T-cell (primary cell): ENCODE results near the gene CNTNAP2. TPM values are rescaled to one million over a fixed set of nuclear protein-coding genes. Genes with fewer than 3 reads are reported as not detected.

Experiments
- ATAC-seq, 4 experiments: fragments of 200-7000 bp in 3 of 4; fragments of 150-1000 bp in 1 of 4; cut with Tn5 transposase; replicated peaks in 1 of 4; 1 replicate in 3 of 4; 2 replicates in 1 of 4; pipeline ENCODE4 v1.10.0; 2021; ENCODE audit warnings: moderate library complexity in 3 of 4, mild to moderate bottlenecking in 2 of 4, moderate number of reproducible peaks in 1 of 4
- CTCF ChIA-PET, 2 donors: fragments of 300-600 bp; sonication (Branson Sonifier 250); formaldehyde crosslinking; loops; one replicate each; lab custom pipeline; 2022; ENCODE audit warnings: antibody characterized with exemption in 2 of 2; lab: Charles Lee
- POLR2A ChIA-PET, 2 donors: fragments of 300-600 bp; sonication (Branson Sonifier 250); formaldehyde crosslinking; loops; one replicate each; lab custom pipeline; 2022; ENCODE audit warnings: antibody characterized with exemption in 2 of 2; lab: Charles Lee
- DNase-seq, 35 experiments: peaks; one replicate each; pipeline versions ENCODE4 v3.0.0 to v3.0.0-alpha.2; 2013 to 2023
- H3K27ac ChIP-seq: one replicate; pipeline ENCODE4 v1.5.1; 2013; ENCODE audit warnings: low read length
- H3K27me3 ChIP-seq, 2 experiments: replicated peaks in 1 of 2; 1 replicate in 1 of 2; 2 replicates in 1 of 2; pipeline versions ENCODE4 v1.6.1 to v1.7.0; 2013; ENCODE audit warnings: low read length in 1 of 2, mixed read lengths in 1 of 2; ENCODE audit not compliant: control insufficient read depth in 2 of 2, insufficient read depth in 2 of 2; ENCODE audit errors: extremely low read depth in 1 of 2
- H3K36me3 ChIP-seq, 2 donors: 1 replicate in 1 of 2; 2 replicates in 1 of 2; pipeline versions ENCODE4 v1.6.1 to v1.7.0; 2013; ENCODE audit warnings: low read length in 1 of 2; ENCODE audit not compliant: control insufficient read depth in 2 of 2, insufficient read depth in 1 of 2; ENCODE audit errors: extremely low read depth in 1 of 2
- H3K4me1 ChIP-seq, 2 experiments: 1 replicate in 1 of 2; 2 replicates in 1 of 2; pipeline versions ENCODE4 v1.6.1 to v1.7.0; 2013; ENCODE audit warnings: low read length in 2 of 2, mixed read lengths in 1 of 2; ENCODE audit not compliant: insufficient read depth in 2 of 2, control insufficient read depth in 1 of 2; ENCODE audit errors: extremely low read depth in 1 of 2
- H3K4me3 ChIP-seq, 2 donors: 1 replicate in 1 of 2; 2 replicates in 1 of 2; pipeline versions ENCODE4 v1.5.1 to v1.7.0; 2013; ENCODE audit warnings: mild to moderate bottlenecking in 2 of 2, low read length in 1 of 2, moderate library complexity in 1 of 2; ENCODE audit not compliant: control insufficient read depth in 1 of 2; ENCODE audit errors: extremely low read depth in 1 of 2
- H3K9me3 ChIP-seq: 2 replicates; pipeline ENCODE4 v1.7.0; 2013
- H3K27ac Mint-ChIP-seq, 2 donors: one replicate each; pipeline ENCODE4 v1.8.0; 2020 to 2021; ENCODE audit warnings: mild to moderate bottlenecking in 2 of 2, mixed read lengths in 2 of 2
- H3K27me3 Mint-ChIP-seq, 2 donors: one replicate each; pipeline ENCODE4 v1.8.0; 2021 to 2022; ENCODE audit warnings: mixed read lengths in 2 of 2
- H3K36me3 Mint-ChIP-seq: one replicate; pipeline ENCODE4 v1.8.0; 2021; ENCODE audit warnings: mixed read lengths
- H3K4me1 Mint-ChIP-seq, 3 donors: one replicate each; pipeline ENCODE4 v1.8.0; 2020 to 2022; ENCODE audit warnings: mixed read lengths in 3 of 3, mild to moderate bottlenecking in 1 of 3
- H3K4me3 Mint-ChIP-seq, 3 donors: one replicate each; pipeline ENCODE4 v1.8.0; 2020 to 2022; ENCODE audit warnings: mild to moderate bottlenecking in 3 of 3, mixed read lengths in 3 of 3, moderate library complexity in 3 of 3
- H3K9me3 Mint-ChIP-seq, 3 donors: one replicate each; pipeline ENCODE4 v1.8.0; 2020 to 2022; ENCODE audit warnings: mixed read lengths in 3 of 3
- WGBS: methylation state at CpG from one replicate; pipeline ENCODE4 v1.1.5; 2013; ENCODE audit warnings: missing lambda C conversion rate; ENCODE audit not compliant: insufficient coverage; 5-methylcytosine and 5-hydroxymethylcytosine counted together
- total RNA-seq, 35 experiments: library from RNA in 6 of 35; stranded (reverse) in 6 of 35; fragments of 120-200 nt in 1 of 35; gene quantifications; one replicate each; pipeline versions ENCODE4 v1.2.1 to v1.2.4 and lab custom pipeline; 2013 to 2026

CNTNAP2 gene
- total RNA-seq, 5 donors from 2014 or later (not counting 1 experiment from before 2014, with no cell fraction given): 0.15 to 0.72 (median 0.21) TPM

DNA sequence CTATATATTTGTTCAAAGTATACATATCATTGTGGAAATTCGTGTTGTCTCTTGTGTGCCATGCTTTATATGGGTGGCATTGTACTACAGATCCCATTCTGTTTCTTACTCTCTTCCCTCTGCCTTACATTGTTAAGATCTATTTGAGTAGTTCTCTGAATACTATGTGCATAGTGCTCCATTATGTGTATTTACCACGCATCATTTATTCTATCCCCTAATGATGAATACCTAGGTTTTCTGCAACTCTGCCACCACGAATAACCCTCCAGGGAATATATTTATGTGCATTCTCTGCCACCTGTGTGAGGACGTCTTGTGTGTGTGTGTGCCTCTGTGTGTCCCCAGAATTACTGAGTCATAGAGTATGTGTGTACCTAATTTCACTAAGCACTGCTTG, 2042.7 kb downstream of the CNTNAP2 start:
- no peak for ATAC-seq
- no peaks in the 10 kb centered on the region for H3K36me3 Mint-ChIP-seq
- no peak for DNase-seq
- no peaks in the 10 kb centered on the region for H3K4me1 Mint-ChIP-seq
- no peak overlapping the region for H3K27ac Mint-ChIP-seq
- no peaks in the 10 kb centered on the region for H3K9me3 ChIP-seq
- no peak overlapping the region for H3K4me3 ChIP-seq
- H3K4me1 ChIP-seq: no peaks in the 10 kb centered on the region
- no peak overlapping the region for H3K4me3 Mint-ChIP-seq
- POLR2A ChIA-PET: no interaction called here
- no peak overlapping the region for H3K27ac ChIP-seq
- CTCF ChIA-PET: no interaction called here
- H3K9me3 Mint-ChIP-seq: peaks cover 0 to 11% (median 0%) of the 10 kb centered on the region in 3 donors
- no CpG with 5 or more reads among the region's 4 CpGs for WGBS
- peaks cover 1 to 13% of the 10 kb centered on the region in 2 donors for H3K27me3 Mint-ChIP-seq
- H3K36me3 ChIP-seq: no peaks in the 10 kb centered on the region
- no peaks in the 10 kb centered on the region for H3K27me3 ChIP-seq

DNA sequence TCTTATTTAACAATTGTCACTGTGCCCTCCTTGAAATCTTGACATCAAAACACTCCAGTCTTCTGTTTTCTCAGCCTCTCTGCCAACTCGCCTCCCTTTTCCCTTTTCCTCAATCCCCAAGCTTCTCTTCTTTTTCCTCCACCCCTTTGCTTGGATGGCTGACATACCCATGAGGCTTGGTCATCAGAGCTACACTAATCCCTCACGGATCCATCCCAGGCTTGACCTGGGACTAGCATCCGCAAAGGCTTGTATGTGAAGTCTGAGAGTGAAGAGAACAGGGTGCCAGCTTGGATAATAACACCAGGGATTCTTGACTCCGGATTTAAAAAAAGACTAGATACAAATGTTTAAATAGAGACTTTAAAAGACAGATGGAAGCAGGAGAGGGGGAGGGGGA, 2045.2 kb downstream of the CNTNAP2 start:
- no peaks in the 10 kb centered on the region for H3K4me1 Mint-ChIP-seq
- Histone ChIP-seq H3K4me1 (no peaks in the 10 kb centered on the region), H3K36me3 (no peaks in the 10 kb centered on the region), H3K4me3 (no peak overlapping the region), H3K27ac (no peak overlapping the region), H3K9me3 (no peaks in the 10 kb centered on the region), H3K27me3 (no peaks in the 10 kb centered on the region)
- no peak overlapping the region for H3K4me3 Mint-ChIP-seq
- H3K36me3 Mint-ChIP-seq: no peaks in the 10 kb centered on the region
- ATAC-seq (no peak), DNase-seq (no peak)
- CTCF ChIA-PET: no interaction called here
- peaks cover 11 to 16% of the 10 kb centered on the region in 2 donors for H3K27me3 Mint-ChIP-seq
- H3K27ac Mint-ChIP-seq: no peak overlapping the region
- WGBS: 43% methylated on average over 2 of the region's 4 CpGs
- H3K9me3 Mint-ChIP-seq: peaks cover 0 to 5% (median 0%) of the 10 kb centered on the region in 3 donors
- POLR2A ChIA-PET: interaction anchor here in 1 of 2 donors (0.6 kb wide), 1 partner anchor 398 kb away, joined by 3 read pairs; no protein-coding TSS in a partner anchor

DNA sequence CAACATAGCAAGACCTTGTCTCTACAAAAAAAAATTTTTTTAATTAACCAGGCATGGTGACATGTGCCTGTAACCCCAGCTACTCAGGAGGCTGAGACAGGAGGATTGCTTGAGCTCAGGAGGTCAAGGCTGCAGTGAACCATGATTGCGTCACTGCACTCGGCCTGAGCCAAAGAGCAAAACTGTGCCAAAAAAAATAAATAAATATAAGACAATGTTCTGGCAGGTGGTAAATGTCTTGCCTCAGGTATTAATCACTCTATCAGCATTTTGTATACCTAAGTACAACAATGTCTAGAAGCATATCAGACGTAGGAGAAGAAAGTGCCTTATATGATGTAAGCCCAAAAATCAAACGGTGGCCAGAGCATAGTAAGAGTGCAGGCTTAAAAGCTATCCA, 2046.2 kb downstream of the CNTNAP2 start:
- H3K27ac ChIP-seq: no peak overlapping the region
- POLR2A ChIA-PET: no interaction called here
- DNase-seq: no peak
- no peak for ATAC-seq
- H3K4me3 ChIP-seq: no peak overlapping the region
- CTCF ChIA-PET: no interaction called here
- Mint-ChIP-seq H3K4me1 (no peaks in the 10 kb centered on the region), H3K36me3 (no peaks in the 10 kb centered on the region), H3K9me3 (peaks cover 0 to 5% (median 0%) of the 10 kb centered on the region in 3 donors), H3K27me3 (peaks cover 17 to 21% of the 10 kb centered on the region in 2 donors), H3K27ac (no peak overlapping the region), H3K4me3 (no peak overlapping the region)
- H3K9me3 ChIP-seq: no peaks in the 10 kb centered on the region
- no peaks in the 10 kb centered on the region for H3K27me3 ChIP-seq
- H3K36me3 ChIP-seq: no peaks in the 10 kb centered on the region
- no CpG with 5 or more reads among the region's 4 CpGs for WGBS
- H3K4me1 ChIP-seq: no peaks in the 10 kb centered on the region

DNA sequence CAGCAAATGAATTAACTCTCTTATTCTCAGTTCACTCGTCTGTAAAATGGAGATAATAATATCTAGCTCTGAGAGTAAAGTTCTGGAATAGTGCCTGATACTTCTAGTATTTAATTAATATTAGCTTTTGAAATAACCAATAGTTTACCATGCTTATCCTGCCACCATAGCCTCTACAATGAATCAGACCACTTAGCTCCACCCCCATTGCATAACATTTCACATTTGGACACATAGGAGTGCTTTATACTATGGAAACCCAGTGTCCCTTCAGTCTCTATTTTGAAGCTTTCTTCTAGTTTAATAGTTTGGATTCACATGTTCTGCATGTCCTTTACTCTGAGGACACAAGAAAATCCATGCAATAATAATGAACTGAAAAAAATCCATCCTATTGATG, 2046.6 kb downstream of the CNTNAP2 start:
- Mint-ChIP-seq H3K4me3 (no peak overlapping the region), H3K27me3 (peaks cover 17 to 21% of the 10 kb centered on the region in 2 donors), H3K4me1 (no peaks in the 10 kb centered on the region), H3K9me3 (peaks cover 0 to 5% (median 0%) of the 10 kb centered on the region in 3 donors), H3K36me3 (no peaks in the 10 kb centered on the region), H3K27ac (no peak overlapping the region)
- ATAC-seq: no peak
- no peaks in the 10 kb centered on the region for H3K36me3 ChIP-seq
- ChIA-PET POLR2A (no interaction called here), CTCF (interaction anchor here in 1 of 2 donors (0.5 kb wide), 1 partner anchor 98 kb away, joined by 3 read pairs; no protein-coding TSS in a partner anchor)
- no peaks in the 10 kb centered on the region for H3K9me3 ChIP-seq
- no CpG with 5 or more reads among the region's 1 CpG for WGBS
- H3K27ac ChIP-seq: no peak overlapping the region
- no peak overlapping the region for H3K4me3 ChIP-seq
- H3K27me3 ChIP-seq: no peaks in the 10 kb centered on the region
- no peak for DNase-seq
- no peaks in the 10 kb centered on the region for H3K4me1 ChIP-seq

DNA sequence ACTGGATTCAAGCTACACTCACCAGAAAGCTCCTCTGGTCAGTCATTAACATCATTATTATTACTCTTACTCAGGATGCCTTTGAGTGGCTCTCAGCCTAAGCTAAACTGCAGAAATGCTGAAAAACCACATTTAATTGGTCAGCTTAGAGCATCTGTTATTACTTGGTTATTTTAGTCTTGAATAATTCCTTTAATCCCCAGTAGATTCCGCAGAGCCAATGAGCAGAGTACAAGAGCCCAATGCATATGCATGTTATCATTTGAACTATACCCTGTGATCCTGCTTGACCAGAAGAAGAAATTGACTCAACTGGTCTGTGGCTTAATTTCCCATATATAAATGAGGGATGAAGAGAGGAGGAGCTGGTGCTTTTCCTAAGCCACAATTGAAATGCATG, 2056.3 kb downstream of the CNTNAP2 start:
- Mint-ChIP-seq H3K4me3 (no peak overlapping the region), H3K36me3 (no peaks in the 10 kb centered on the region), H3K4me1 (no peaks in the 10 kb centered on the region), H3K9me3 (no peaks in the 10 kb centered on the region), H3K27ac (no peak overlapping the region), H3K27me3 (no peaks in the 10 kb centered on the region)
- Histone ChIP-seq H3K36me3 (no peaks in the 10 kb centered on the region), H3K9me3 (no peaks in the 10 kb centered on the region), H3K4me1 (no peaks in the 10 kb centered on the region), H3K27ac (no peak overlapping the region), H3K4me3 (no peak overlapping the region), H3K27me3 (no peaks in the 10 kb centered on the region)
- ChIA-PET POLR2A (no interaction called here), CTCF (no interaction called here)
- ATAC-seq: no peak
- no CpG with 5 or more reads among the region's 1 CpG for WGBS
- DNase-seq: no peak

DNA sequence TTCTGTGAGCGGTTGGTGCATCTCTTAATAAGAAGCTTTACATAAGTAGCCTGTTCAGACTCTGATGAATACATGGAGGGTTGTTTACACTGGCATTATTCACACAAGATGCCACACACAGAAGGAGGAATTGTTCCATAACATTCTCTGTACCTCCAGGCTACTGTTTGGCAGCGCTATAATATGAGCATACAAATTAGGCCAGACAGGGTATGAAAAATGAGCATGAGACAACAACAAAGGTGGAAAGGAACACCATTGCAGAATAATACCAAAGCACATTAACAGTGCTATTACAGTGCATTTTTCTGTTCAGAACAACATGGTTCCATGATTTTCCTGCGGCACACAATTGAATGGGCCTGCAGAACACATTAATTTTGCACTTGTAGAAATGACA, 2056.8 kb downstream of the CNTNAP2 start:
- 95% methylated on average over 2 of the region's 3 CpGs for WGBS
- Mint-ChIP-seq H3K4me1 (no peaks in the 10 kb centered on the region), H3K36me3 (no peaks in the 10 kb centered on the region), H3K27ac (no peak overlapping the region), H3K27me3 (no peaks in the 10 kb centered on the region), H3K9me3 (no peaks in the 10 kb centered on the region), H3K4me3 (no peak overlapping the region)
- no peak overlapping the region for H3K4me3 ChIP-seq
- no peaks in the 10 kb centered on the region for H3K36me3 ChIP-seq
- ChIA-PET POLR2A (no interaction called here), CTCF (no interaction called here)
- no peak overlapping the region for H3K27ac ChIP-seq
- no peaks in the 10 kb centered on the region for H3K4me1 ChIP-seq
- DNase-seq: no peak
- ATAC-seq: no peak
- no peaks in the 10 kb centered on the region for H3K27me3 ChIP-seq
- H3K9me3 ChIP-seq: no peaks in the 10 kb centered on the region

DNA sequence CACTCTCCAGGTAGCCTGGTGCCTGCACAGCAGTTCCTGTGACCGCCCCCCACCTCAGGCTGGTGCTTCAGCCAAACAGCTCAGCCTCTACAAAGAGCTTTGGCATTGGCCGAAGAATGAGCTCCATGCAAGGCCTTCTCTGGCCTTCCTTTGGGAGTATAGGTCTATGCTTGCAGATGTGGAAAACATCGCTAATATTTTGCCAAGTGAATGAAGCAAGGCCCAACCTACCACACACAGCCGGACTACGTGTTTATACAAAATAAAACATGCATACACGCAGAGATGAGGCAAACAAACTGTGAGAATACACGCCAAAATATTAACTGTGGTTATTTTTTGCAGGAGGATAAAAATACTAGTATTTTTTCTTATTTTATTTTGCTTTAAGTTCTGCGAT, 2057.8 kb downstream of the CNTNAP2 start:
- no peaks in the 10 kb centered on the region for H3K27me3 ChIP-seq
- H3K4me3 ChIP-seq: no peak overlapping the region
- no peaks in the 10 kb centered on the region for H3K4me1 ChIP-seq
- Mint-ChIP-seq H3K36me3 (no peaks in the 10 kb centered on the region), H3K4me3 (no peak overlapping the region), H3K27ac (no peak overlapping the region), H3K27me3 (no peaks in the 10 kb centered on the region), H3K4me1 (no peaks in the 10 kb centered on the region), H3K9me3 (no peaks in the 10 kb centered on the region)
- ChIA-PET POLR2A (no interaction called here), CTCF (interaction anchor here in 1 of 2 donors (0.6 to 0.7 kb wide), 2 partner anchors 9 to 496 kb away, joined by 6 to 8 read pairs; no protein-coding TSS in a partner anchor)
- H3K27ac ChIP-seq: no peak overlapping the region
- ATAC-seq (no peak), DNase-seq (no peak)
- H3K9me3 ChIP-seq: no peaks in the 10 kb centered on the region
- no CpG with 5 or more reads among the region's 8 CpGs for WGBS
- no peaks in the 10 kb centered on the region for H3K36me3 ChIP-seq
